ENCODE measurements around the gene PARP4. TPM values are rescaled to one million over a fixed set of nuclear protein-coding genes. Genes with fewer than 3 reads are reported as not detected.
"Not testable (repeated sequence)": the region's sequence is repeated elsewhere in the genome, so short reads cannot be mapped to it uniquely, and the experiment has no call there.

Gene PARP4
- total and polyA plus RNA-seq, 2 of the 4 experiments (the other 2 are of a cell fraction): 31.7 to 50.2 TPM

- H2BK20ac ChIP-seq (ENCODE audit: low read depth, low read length); intact Hi-C loops (cut with micrococcal nuclease); H2AK9ac ChIP-seq (replicated peaks; ENCODE audit: low read depth, low read length, poor library complexity); H3K4me3 ChIP-seq (ENCODE audit: insufficient read depth, low read depth, low read length); H3K9me1 ChIP-seq (ENCODE audit: insufficient read depth, low read length); H3K4me1 ChIP-seq (ENCODE audit: control insufficient read depth, insufficient read depth, low read length); H3K36me3 ChIP-seq (ENCODE audit: control insufficient read depth, insufficient read depth, low read length); H2AFZ ChIP-seq (replicated peaks; ENCODE audit: low read length, poor library complexity); H3K14ac ChIP-seq (replicated peaks; ENCODE audit: low read depth, low read length); POLR2A ChIA-PET (ENCODE audit: unreplicated experiment); H3K27ac ChIP-seq (ENCODE audit: insufficient read depth, low read length); H3K18ac ChIP-seq (ENCODE audit: low read depth, low read length); H2BK5ac ChIP-seq (ENCODE audit: low read depth, low read length, poor library complexity, severe bottlenecking); H4K91ac ChIP-seq (ENCODE audit: insufficient read depth, low read depth, low read length); H3K9ac ChIP-seq (ENCODE audit: low read depth, low read length); ATAC-seq (ENCODE audit: low read depth); CTCF ChIA-PET; H3K4me2 ChIP-seq (ENCODE audit: low read depth, low read length); H2BK120ac ChIP-seq (ENCODE audit: low read depth, low read length); H3K9me3 ChIP-seq (ENCODE audit: control insufficient read depth, insufficient read depth, low read length); H4K20me1 ChIP-seq (ENCODE audit: insufficient read depth, low read length); H4K5ac ChIP-seq (ENCODE audit: low read depth, low read length); BruUV-seq (replicated peaks); dilution Hi-C loops (cut with HindIII; ENCODE audit: low sequenced_read_pairs, unreplicated experiment); H2AK5ac ChIP-seq (ENCODE audit: low read depth, low read length); H2BK15ac ChIP-seq (ENCODE audit: low read depth, low read length); H4K8ac ChIP-seq (ENCODE audit: low read depth in 2 of 2, low read length in 2 of 2); H3K4ac ChIP-seq (ENCODE audit: low read depth, low read length); H3K56ac ChIP-seq (ENCODE audit: extremely low read depth, insufficient read depth, low read length); H3K79me1 ChIP-seq (ENCODE audit: low read depth in 1 of 2, low read length in 2 of 2); in situ Hi-C loops (cut with MboI; ENCODE audit: low sequenced_read_pairs); H3K27me3 ChIP-seq (ENCODE audit: control insufficient read depth, insufficient read depth, low read length); DNase-seq; H3K23ac ChIP-seq (ENCODE audit: low read depth, low read length): not testable (repeated sequence)
- WGBS, 2 experiments (ENCODE audit: extremely low coverage in 2 of 2, insufficient read length in 1 of 2): 100% methylated on average over 2 of the region's 9 CpGs; no CpG with 5 or more reads in 1 of the 2 experiments
These were observed 141.3 kb downstream of the PARP4 start for GRCh38 chr13:24371273-24371672.

Other genes with a start within 250 kb of the PARP4 start
- under 0.01 and 0.18 TPM in 2 replicates for gene C1QTNF9, start 203.2 kb downstream of the PARP4 start, total RNA-seq (2012; rRNA removed)
- 0.21 and 0.22 TPM in 2 replicates for gene C1QTNF9, start 203.2 kb downstream of the PARP4 start, polyA plus RNA-seq (2012; rRNA removed)
- not detected in 2 replicates for gene ATP12A, start 167.6 kb upstream of the PARP4 start, total RNA-seq (2012; rRNA removed)
- not detected in 2 replicates for gene ATP12A, start 167.6 kb upstream of the PARP4 start, polyA plus RNA-seq (2012; rRNA removed)

Data from IMR-90 (cell line).